ENCODE measurements around the gene CPSF2. TPM values are rescaled to one million over a fixed set of nuclear protein-coding genes. Genes with fewer than 3 reads are reported as not detected.

Gene CPSF2
- total RNA-seq, 4 donors from 2014 or later = 19.5 to 29.0 (median 25.5) TPM

- peak overlapping the region; percentile 94 to 99 (median 96) for H3K27ac ChIP-seq (replicated peaks in 1 of 4)
- DNase-seq (ENCODE audit: extremely low spot score) = no peak
- H3K4me1 ChIP-seq = peaks cover 30 to 69% (median 59%) of the 10 kb centered on the region in 4 donors
- intact Hi-C loops (cut with DNase I) = no loop called here
- TF ChIP-seq POLR2AphosphoS5 (IDR thresholded peaks at IDR 0.05) (no peak), CTCF (IDR thresholded peaks at IDR 0.05) (no peak), POLR2A (IDR thresholded peaks at IDR 0.05; ENCODE audit: low read depth) (no peak), EP300 (IDR thresholded peaks at IDR 0.05) (no peak)
- 0% methylated on average over 22 of the region's 22 CpGs for WGBS
- no peaks in the 10 kb centered on the region for H3K27me3 ChIP-seq
- H3K36me3 ChIP-seq = peaks cover 0 to 40% (median 13%) of the 10 kb centered on the region in 4 donors
- H3K9me3 ChIP-seq = no peaks in the 10 kb centered on the region
- peak overlapping the region; percentile 72 to 99 (median 89) for H3K4me3 ChIP-seq
Observed at GRCh38 chr14:92122351-92122677, 545 bp downstream of the CPSF2 start.

GRCh38 chr14:92122761-92123160, 992 bp downstream of the CPSF2 start:
- Histone ChIP-seq H3K4me1 (peaks cover 30 to 65% (median 59%) of the 10 kb centered on the region in 4 donors), H3K27me3 (no peaks in the 10 kb centered on the region), H3K27ac (replicated peaks in 1 of 4) (peak overlapping the region; percentile 94 to 99 (median 96)), H3K36me3 (peaks cover 0 to 40% (median 11%) of the 10 kb centered on the region in 4 donors), H3K4me3 (peak overlapping the region; percentile 72 to 99 (median 89)), H3K9me3 (no peaks in the 10 kb centered on the region)
- 38% methylated on average over 9 of the region's 9 CpGs for WGBS
- intact Hi-C loops (cut with DNase I) = no loop called here
- TF ChIP-seq POLR2AphosphoS5 (IDR thresholded peaks at IDR 0.05) (no peak), POLR2A (IDR thresholded peaks at IDR 0.05; ENCODE audit: low read depth) (no peak), EP300 (IDR thresholded peaks at IDR 0.05) (no peak), CTCF (IDR thresholded peaks at IDR 0.05) (no peak)
- DNase-seq (ENCODE audit: extremely low spot score) = no peak

GRCh38 chr14:92134456-92134855, 12.7 kb downstream of the CPSF2 start:
- WGBS = 69% methylated on average over 1 of the region's 1 CpG
- no peaks in the 10 kb centered on the region for H3K4me1 ChIP-seq
- peaks cover 37 to 99% (median 76%) of the 10 kb centered on the region in 4 donors for H3K36me3 ChIP-seq
- H3K27me3 ChIP-seq = no peaks in the 10 kb centered on the region
- no peak overlapping the region for H3K4me3 ChIP-seq
- intact Hi-C loops (cut with DNase I) = no loop called here
- H3K9me3 ChIP-seq = no peaks in the 10 kb centered on the region
- H3K27ac ChIP-seq (replicated peaks in 1 of 4) = no peak overlapping the region
- no peak for TF ChIP-seq EP300 (IDR thresholded peaks at IDR 0.05)
- TF ChIP-seq POLR2AphosphoS5 (IDR thresholded peaks at IDR 0.05) = no peak
- no peak for TF ChIP-seq CTCF (IDR thresholded peaks at IDR 0.05)
- no peak for TF ChIP-seq POLR2A (IDR thresholded peaks at IDR 0.05; ENCODE audit: low read depth)
- no peak for DNase-seq (ENCODE audit: extremely low spot score)

GRCh38 chr14:92135269-92135668, 13.5 kb downstream of the CPSF2 start:
- no peak for DNase-seq (ENCODE audit: extremely low spot score)
- TF ChIP-seq CTCF (IDR thresholded peaks at IDR 0.05) (peak; percentile 27 to 41 (median 31)), POLR2A (IDR thresholded peaks at IDR 0.05; ENCODE audit: low read depth) (no peak)

GRCh38 chr14:92143309-92143708, 21.5 kb downstream of the CPSF2 start:
- 76% methylated on average over 4 of the region's 4 CpGs for WGBS
- TF ChIP-seq EP300 (IDR thresholded peaks at IDR 0.05) = no peak
- TF ChIP-seq POLR2A (IDR thresholded peaks at IDR 0.05; ENCODE audit: low read depth) = no peak
- no peak for TF ChIP-seq CTCF (IDR thresholded peaks at IDR 0.05)
- TF ChIP-seq POLR2AphosphoS5 (IDR thresholded peaks at IDR 0.05) = no peak
- intact Hi-C loops (cut with DNase I) = loop anchor here (10.0 kb wide), 1 partner anchor 311 kb away; no protein-coding TSS in a partner anchor

More at GRCh38 chr14:92135269-92135668, 13.5 kb downstream of the CPSF2 start:
- Histone ChIP-seq H3K27ac (replicated peaks in 1 of 4) (no peak overlapping the region), H3K36me3 (peaks cover 45 to 99% (median 77%) of the 10 kb centered on the region in 4 donors), H3K4me1 (no peaks in the 10 kb centered on the region), H3K9me3 (no peaks in the 10 kb centered on the region), H3K4me3 (no peak overlapping the region), H3K27me3 (no peaks in the 10 kb centered on the region)
- 27% methylated on average over 1 of the region's 1 CpG for WGBS
- intact Hi-C loops (cut with DNase I) = no loop called here

More at GRCh38 chr14:92143309-92143708, 21.5 kb downstream of the CPSF2 start:
- H3K4me1 ChIP-seq = no peaks in the 10 kb centered on the region
- DNase-seq (ENCODE audit: extremely low spot score) = no peak
- no peak overlapping the region for H3K27ac ChIP-seq (replicated peaks in 1 of 4)
- H3K4me3 ChIP-seq = no peak overlapping the region
- H3K9me3 ChIP-seq = no peaks in the 10 kb centered on the region
- H3K27me3 ChIP-seq = no peaks in the 10 kb centered on the region
- peaks cover 61 to 100% (median 86%) of the 10 kb centered on the region in 4 donors for H3K36me3 ChIP-seq

All from esophagus muscularis mucosa (tissue), 4 donors.